ENCODE measurements around the gene RASD2.
"Not testable (repeated sequence)": the region's sequence is repeated elsewhere in the genome, so short reads cannot be mapped to it uniquely, and the experiment has no call there.

Gene RASD2, protein sequence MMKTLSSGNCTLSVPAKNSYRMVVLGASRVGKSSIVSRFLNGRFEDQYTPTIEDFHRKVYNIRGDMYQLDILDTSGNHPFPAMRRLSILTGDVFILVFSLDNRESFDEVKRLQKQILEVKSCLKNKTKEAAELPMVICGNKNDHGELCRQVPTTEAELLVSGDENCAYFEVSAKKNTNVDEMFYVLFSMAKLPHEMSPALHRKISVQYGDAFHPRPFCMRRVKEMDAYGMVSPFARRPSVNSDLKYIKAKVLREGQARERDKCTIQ
- 1.7 reads per million for total RNA-seq

GRCh38 chr22:35540595-35541253, at the start of gene RASD2:
Gene RASD2, plus strand, starts transcription at chr22:35540831. Its CDS starts 5,979 bp downstream, at chr22:35546810.
- peak; percentile 15 for DNase-seq

GRCh38 chr22:35491061-35491907, 49.3 kb upstream of the RASD2 start:
- not testable (repeated sequence) for DNase-seq

- DNase-seq: no peak
Measured at GRCh38 chr22:35491908-35492380, 48.7 kb upstream of the RASD2 start.

GRCh38 chr22:35493074-35493473, 47.6 kb upstream of the RASD2 start:
- DNase-seq: no peak

DNA sequence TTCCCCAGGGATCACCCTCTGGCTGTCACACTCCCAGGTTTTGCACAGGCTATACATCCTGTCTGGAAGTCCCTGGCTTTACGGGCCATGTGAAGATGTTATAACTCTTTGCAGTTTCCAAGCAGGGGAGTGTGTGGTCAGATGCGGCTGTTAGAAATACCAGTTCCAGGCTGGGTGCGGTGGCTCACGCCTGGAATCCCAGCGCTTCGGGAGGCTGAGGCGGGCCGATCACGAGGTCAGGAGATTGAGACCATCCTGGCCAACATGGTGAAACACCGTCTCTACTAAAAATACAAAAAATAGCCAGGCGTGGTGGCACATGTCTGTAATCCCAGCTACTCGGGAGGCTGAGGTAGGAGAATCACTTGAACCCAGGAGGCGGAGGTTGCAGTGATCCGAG, 44.9 kb upstream of the RASD2 start:
- not testable (repeated sequence) for DNase-seq

- DNase-seq: no peak
Measured at GRCh38 chr22:35496768-35497312, 43.8 kb upstream of the RASD2 start.

DNA sequence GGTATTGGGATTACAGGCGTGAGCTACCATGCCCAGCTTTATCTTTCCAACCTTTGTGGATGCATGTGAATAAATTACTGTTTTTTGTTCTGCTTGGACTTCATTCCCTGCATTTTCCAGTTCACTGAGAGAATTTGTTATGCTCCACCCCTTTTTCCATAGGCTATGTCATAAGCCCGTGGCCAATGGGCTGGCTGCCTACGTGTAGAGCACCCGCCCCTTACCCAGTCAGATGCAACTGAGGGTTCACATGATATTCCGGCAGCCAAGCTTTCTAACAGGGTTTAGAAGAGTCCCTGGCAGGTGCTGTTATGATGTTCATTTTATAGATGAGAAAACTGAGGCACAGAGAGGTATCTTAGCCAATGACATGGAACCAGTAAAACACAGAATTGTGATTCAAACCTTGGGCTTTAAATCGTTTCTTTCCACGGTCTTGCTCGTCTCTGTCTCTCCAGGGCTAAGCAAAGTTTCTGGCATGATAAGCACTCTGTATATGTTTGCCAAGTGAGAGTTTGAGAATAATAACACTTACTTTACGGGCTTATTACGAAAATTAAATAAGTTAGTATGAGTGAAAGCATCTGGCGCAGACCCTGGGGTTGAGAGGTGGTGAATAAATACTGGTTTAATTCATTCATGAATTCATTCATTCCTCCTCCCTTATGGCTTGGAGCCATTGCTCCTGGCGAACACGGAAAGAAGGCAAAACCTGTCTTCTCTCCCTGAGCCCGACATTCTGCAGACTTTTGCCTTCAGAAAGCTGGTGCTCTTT, 42.4 kb upstream of the RASD2 start:
- no peak for DNase-seq

DNA sequence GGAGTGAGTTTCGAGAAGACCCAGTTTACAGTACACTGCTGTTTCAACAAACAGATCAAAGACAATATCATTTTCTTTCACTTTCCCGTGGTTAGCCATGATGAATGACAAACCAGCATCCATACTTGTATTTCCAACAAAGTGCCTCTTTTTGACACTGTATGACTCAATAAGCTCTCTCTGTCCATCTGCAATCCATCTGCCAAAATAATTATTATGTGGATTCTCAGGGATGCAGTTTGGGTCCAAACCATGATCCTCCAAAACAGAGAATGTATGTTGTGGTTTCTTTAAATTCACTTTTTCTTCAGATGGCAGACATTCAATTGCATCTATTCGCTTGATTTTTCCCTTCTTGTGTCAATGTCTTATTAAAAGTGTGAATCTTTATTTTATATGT, 37.8 kb upstream of the RASD2 start:
- no peak for DNase-seq

- no peak for DNase-seq
Measured at GRCh38 chr22:35505399-35506258, 35.0 kb upstream of the RASD2 start.

- no peak for DNase-seq
Measured at GRCh38 chr22:35506259-35506570, 34.4 kb upstream of the RASD2 start.

DNA sequence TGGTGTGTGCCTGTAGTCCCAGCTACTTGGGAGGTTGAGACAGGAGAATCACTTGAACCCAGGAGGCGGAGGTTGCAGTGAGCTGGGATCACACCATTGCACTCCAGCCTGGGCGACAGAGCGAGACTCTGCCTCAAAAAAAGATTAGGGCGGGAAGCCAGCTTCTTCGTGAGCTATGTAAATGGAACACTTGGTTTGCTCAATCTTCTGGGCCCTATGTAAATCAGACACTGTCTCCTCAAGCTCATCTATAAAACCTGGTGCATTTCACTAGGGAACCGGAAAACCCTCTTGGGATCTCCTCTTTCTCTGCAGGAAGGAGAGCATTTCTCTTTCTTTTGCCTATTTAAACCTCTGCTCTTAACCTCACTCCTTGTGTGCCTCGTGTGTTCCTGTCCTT, 32.8 kb upstream of the RASD2 start:
- DNase-seq: not testable (repeated sequence)

DNA sequence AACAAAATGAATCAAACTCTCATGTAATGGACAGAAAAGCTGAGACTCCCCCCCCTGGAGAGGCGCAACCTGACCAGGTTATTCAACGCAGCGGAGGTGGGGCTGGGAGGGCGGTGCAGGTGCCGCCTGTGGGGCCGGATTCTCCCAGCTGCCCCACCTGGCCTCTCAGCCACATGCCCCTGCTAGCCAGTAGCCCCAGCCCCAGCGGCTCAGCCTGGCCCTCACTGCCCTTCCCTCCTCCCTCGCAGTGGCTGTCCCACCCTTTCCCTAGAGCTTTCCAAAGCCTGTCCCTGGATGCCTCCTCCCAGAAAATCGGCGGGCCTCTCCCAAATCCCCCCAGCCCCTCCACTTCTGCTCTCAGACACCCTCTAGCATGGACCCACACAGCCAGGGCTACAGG, 31.2 kb upstream of the RASD2 start:
- DNase-seq: no peak

GRCh38 chr22:35509960-35510359, 30.7 kb upstream of the RASD2 start:
- DNase-seq: no peak

DNA sequence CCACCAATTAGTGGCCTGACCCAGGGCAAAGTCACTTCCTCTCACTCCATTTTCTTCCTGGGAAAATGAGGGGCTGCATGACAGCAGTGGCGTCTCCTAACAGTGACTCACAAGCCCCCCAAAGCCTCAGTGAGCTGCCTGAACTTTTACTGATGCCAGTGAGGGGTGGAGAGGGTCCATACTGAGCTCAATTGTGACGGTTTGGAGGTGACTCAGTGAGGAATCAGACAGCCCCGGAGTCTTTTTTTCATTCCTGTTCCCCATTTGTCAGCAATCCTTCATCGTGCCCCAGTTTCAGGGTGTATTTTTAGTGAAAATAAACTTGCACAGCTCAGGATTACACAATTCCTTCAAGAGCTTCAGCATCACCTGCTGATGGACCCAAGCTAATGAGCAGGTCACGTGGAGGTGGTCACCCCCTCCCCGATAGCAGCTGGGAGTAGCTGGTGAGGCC, 30.1 kb upstream of the RASD2 start:
- DNase-seq: no peak

DNA sequence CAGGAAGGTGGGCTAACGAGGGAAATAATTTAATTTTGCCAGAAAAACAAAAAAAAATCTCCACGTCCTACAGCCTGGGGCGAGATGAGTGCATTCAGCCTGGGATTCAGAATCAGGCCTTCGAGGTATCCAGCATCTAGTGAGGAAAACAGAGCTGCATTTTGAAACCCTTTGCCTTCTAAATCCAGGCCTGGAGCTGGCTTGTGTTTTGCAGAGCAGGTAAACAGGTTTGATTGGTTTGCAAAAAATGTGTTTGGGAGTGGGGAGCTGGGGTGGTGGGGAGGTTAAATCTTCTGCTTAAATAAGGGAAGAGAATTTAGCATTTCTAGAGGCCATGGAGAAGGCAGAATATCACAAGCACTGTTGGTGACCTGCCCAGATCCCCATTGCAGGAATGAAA, 29.7 kb upstream of the RASD2 start:
- no peak for DNase-seq

DNA sequence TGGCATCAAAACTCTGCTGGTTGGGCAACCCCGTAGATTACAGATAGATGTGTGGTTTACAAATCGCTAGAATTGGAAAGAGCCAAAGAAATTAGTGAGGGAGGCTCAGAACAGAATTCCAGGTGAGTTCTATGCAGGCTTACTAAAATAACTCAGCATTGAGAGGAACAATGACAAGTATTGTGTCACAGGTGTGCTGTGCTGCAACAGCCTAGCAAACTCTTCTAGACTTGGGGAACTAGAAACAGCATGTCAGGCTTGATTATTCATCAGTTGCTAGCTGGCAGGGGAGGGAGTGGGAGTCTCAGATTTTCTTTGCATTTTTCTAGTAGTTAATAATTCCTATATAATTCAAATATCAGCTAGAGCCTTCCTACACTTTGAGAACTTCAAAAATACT, 26.3 kb upstream of the RASD2 start:
- DNase-seq: no peak

DNA sequence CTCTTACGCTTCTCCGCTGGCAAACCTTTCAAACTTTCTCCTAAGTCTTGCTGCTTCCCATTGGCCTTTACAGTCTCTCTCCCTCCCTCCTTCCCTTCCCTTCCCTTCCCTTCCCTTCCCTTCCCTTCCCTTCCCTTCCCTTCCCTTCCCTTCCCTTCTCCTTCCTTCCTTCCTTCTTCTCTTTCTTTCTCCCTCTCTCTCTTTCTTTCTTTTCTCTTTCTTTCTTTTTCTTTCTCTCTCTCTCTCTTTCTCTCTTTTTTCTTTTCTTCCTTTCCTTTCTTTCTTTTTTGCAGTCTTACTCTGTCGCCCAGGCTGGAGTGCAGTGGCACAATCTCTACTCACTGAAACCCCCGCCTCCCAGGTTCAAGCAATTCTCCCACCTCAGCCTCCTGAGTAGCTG, 24.7 kb upstream of the RASD2 start:
- DNase-seq: not testable (repeated sequence)

DNA sequence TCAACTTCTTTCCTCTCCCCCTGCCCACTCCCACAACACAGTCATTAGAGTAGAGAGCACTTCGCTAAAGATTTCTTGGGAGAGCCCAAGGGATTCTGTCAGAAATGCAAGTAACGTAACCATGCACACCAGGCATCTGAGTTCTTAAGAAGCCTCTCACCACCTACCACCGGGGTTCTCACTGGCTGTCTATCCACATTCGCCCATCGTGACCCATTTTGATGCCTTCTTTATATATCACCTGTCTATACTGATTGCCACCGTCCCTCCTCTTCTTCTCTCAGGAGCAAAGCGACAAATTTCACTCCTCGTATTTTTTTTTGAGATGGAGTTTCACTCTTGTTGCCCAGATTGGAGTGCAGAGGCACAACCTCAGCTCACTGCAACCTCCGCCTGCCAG, 23.9 kb upstream of the RASD2 start:
- DNase-seq: no peak

GRCh38 chr22:35517207-35517606, 23.4 kb upstream of the RASD2 start:
- DNase-seq: no peak

DNA sequence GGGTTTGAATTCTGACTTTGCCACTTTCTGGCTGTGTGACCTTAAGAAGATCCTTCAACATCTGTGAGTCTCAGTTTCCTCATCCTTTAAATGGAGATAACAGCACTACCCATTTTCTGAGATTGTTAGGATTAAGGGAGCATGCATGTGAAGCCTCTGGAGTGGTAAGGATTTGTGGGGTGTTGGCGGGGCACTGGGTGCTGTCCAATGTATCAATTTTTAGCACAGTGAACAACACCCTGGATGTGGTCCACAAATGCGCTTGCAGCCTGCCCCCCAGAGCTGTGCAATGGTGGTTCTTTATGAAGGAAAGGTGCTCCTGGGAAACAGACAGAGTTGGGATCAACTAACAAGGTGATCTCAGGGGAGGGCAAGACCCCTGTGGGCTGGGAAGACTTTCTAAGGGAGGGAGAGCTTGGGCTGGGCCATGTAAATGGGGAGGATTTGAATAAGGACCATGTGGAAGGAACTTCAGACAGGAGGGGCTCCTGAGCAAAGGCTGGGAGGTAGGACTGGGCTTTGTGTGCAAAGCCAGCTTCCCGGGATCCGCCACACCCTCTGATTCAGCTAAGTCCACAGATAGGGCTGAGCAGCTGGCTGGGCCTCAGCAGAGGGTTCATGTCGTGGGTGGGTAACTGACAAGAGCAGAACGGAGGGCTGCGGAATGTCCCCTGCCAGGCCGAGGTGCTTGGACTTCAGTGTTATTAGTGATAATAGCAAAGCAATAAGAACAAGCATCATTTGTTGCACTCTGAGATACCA, 22.7 kb upstream of the RASD2 start:
- no peak for DNase-seq

DNA sequence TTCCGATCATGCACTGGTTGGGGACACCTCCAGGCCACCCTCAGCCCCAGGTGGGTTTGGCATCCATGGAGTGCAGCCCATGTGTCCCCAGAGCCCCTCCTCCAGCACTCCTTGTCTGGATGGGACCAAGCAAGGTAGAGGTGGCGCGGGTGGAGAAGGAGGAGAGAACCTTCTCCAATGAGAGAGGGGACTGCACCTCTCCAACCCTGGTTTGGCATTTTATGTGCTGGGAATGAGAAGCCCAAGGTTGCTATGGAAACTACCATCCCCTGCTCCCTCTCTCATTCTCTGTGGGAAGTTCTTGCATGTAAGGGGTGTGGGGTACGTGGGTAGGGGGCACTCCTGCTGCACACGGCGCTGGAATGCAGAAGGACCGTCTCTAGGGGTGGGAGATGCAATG, 21.8 kb upstream of the RASD2 start:
- no peak for DNase-seq
